Measurements from ENCODE around the gene COBL. TPM values are rescaled to one million over a fixed set of nuclear protein-coding genes. Genes with fewer than 3 reads are reported as not detected.

The COBL gene
- total RNA-seq, 6 experiments from 2014 or later = not detected

DNA sequence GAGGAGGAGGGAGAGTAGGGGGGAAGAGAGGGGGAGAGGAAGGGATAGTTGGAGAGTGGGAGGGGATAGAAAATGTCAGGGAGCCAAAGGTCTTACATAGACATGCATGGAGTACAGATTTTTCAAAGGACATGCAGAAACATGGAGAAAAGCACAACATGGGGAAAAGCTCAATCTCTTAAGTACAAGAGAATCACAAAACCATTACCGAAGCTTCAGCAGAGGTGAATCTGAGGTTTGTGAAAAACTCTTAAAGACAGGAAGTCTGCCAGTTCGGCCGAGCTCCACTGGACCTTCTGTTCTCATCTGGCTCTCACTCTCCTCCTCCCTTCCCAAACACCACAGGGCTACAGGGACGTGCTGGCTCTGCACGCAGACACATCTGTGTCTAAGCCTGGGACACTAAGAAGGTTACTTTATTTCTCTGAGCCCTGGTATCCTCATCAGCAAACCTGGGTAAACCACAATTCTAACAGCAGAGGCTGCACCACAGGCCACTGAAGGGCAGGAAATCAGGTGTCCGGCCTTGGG, 133.9 kb downstream of the COBL start:
- peaks cover 5% of the 10 kb centered on the region; the same call in 1 of the 2 replicates for H3K27me3 Mint-ChIP-seq (ENCODE audit: insufficient read depth)

GRCh38 chr7:51180092-51180491, 136.5 kb downstream of the COBL start:
- H3K27ac Mint-ChIP-seq = no peak overlapping the region
- H3K4me3 Mint-ChIP-seq = no peak overlapping the region
- peaks cover 10% of the 10 kb centered on the region; the same call in 1 of the 2 replicates for H3K27me3 Mint-ChIP-seq (ENCODE audit: insufficient read depth)
- H3K36me3 Mint-ChIP-seq (ENCODE audit: low read depth) = no peaks in the 10 kb centered on the region
- no peak for DNase-seq
- no peaks in the 10 kb centered on the region for H3K9me3 Mint-ChIP-seq
- H3K4me1 Mint-ChIP-seq (ENCODE audit: low read depth) = no peaks in the 10 kb centered on the region
- TF ChIP-seq CTCF (IDR thresholded peaks at IDR 0.05) = no peak

More for the DNA sequence above, 133.9 kb downstream of the COBL start:
- TF ChIP-seq CTCF (IDR thresholded peaks at IDR 0.05) = no peak
- Mint-ChIP-seq H3K9me3 (no peaks in the 10 kb centered on the region), H3K27ac (no peak overlapping the region), H3K4me3 (no peak overlapping the region), H3K4me1 (ENCODE audit: low read depth) (no peaks in the 10 kb centered on the region), H3K36me3 (ENCODE audit: low read depth) (no peaks in the 10 kb centered on the region)
- no peak for DNase-seq

DNA sequence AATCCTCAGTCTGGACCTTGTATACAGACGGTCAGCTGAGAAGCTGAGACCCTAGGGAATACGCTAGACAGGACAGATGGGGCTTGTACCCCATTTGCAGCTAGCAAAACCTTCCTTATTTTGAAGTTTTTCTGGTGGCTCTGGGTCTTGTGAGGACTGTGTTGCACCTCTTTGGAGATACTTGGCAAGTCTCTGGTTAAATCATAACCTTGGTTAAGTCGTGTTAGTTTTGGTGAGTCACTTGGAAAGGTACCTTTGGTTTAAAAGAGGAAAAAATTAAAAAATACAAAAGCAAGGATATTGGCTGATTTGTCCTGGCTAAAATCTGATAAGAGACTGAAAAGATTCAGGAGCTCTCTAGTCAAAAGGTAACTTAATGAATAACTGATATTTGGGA, 140.6 kb downstream of the COBL start:
- H3K9me3 Mint-ChIP-seq = no peaks in the 10 kb centered on the region
- no peak overlapping the region for H3K4me3 Mint-ChIP-seq
- TF ChIP-seq CTCF (IDR thresholded peaks at IDR 0.05) = no peak
- no peaks in the 10 kb centered on the region for H3K4me1 Mint-ChIP-seq (ENCODE audit: low read depth)
- H3K27me3 Mint-ChIP-seq (ENCODE audit: insufficient read depth) = peaks cover 10% of the 10 kb centered on the region
- no peak for DNase-seq
- no peak overlapping the region for H3K27ac Mint-ChIP-seq
- H3K36me3 Mint-ChIP-seq (ENCODE audit: low read depth) = no peaks in the 10 kb centered on the region

- Mint-ChIP-seq H3K27ac (no peak overlapping the region), H3K36me3 (ENCODE audit: low read depth) (no peaks in the 10 kb centered on the region), H3K4me1 (ENCODE audit: low read depth) (no peaks in the 10 kb centered on the region), H3K4me3 (no peak overlapping the region), H3K27me3 (ENCODE audit: insufficient read depth) (peaks cover 12% of the 10 kb centered on the region), H3K9me3 (no peaks in the 10 kb centered on the region)
- TF ChIP-seq CTCF (IDR thresholded peaks at IDR 0.05) = no peak
- DNase-seq = no peak
These were observed 141.2 kb downstream of the COBL start for GRCh38 chr7:51175316-51175991.

DNA sequence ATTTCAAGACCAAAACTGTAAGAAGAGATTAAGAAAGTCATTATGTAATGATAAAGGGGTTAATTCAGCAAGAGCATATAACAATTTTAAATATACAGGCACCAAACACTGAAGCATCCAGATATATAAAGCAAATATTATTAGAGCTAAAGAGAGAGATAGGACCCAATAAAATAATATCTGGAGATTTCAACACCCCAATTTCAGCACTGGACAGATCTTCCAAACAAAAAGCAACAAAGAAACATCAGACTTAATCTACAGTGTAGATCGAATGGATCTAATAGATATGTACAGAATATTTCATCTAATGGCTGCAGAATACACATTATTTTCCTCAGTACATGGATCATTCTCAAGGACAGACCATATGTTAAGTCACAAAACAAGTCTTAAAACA, 151.3 kb downstream of the COBL start:
- DNase-seq = no peak
- Mint-ChIP-seq H3K27me3 (ENCODE audit: insufficient read depth) (peaks cover 1% of the 10 kb centered on the region), H3K4me1 (ENCODE audit: low read depth) (peaks cover 5% of the 10 kb centered on the region; the same call in 1 of the 2 replicates), H3K9me3 (no peaks in the 10 kb centered on the region), H3K36me3 (ENCODE audit: low read depth) (no peaks in the 10 kb centered on the region), H3K4me3 (no peak overlapping the region), H3K27ac (no peak overlapping the region)
- TF ChIP-seq CTCF (IDR thresholded peaks at IDR 0.05) = no peak

All from HFFc6 (cell line).